ENCODE results near the gene NLGN4X. TPM values are rescaled to one million over a fixed set of nuclear protein-coding genes. Genes with fewer than 3 reads are reported as not detected.

The NLGN4X gene
- total RNA-seq, 1 experiment from 2014 or later, result not detected

- Histone ChIP-seq H3K9me3 (ENCODE audit: control insufficient read depth, insufficient read depth, low read depth, low read length) (no peaks in the 10 kb centered on the region), H3K4me1 (ENCODE audit: control insufficient read depth, insufficient read depth, low read length) (no peaks in the 10 kb centered on the region), H3K27ac (ENCODE audit: low read length) (no peak overlapping the region), H3K36me3 (ENCODE audit: control insufficient read depth, insufficient read depth, low read length) (no peaks in the 10 kb centered on the region), H3K4me3 (ENCODE audit: low read depth in 2 of 2, low read length in 2 of 2) (no peak overlapping the region; a peak in 1 of 4 replicates), H3K27me3 (ENCODE audit: control insufficient read depth, insufficient read depth, low read length) (no peaks in the 10 kb centered on the region)
- CTCF ChIA-PET, result no interaction called here
- POLR2A ChIA-PET, result no interaction called here
- BruUV-seq (replicated peaks), result no TSS peak
- in situ Hi-C loops (cut with HindIII; ENCODE audit: low pct_unique_long_range_greater_than_20kb, low sequenced_read_pairs), result no loop called here
- DNase-seq (ENCODE audit: low read depth, low spot score) (no peak), ATAC-seq (no peak)
- intact Hi-C loops (cut with micrococcal nuclease; ENCODE audit: unreplicated experiment), result no loop called here
- no peak for TF ChIP-seq POLR2AphosphoS5 (IDR thresholded peaks at IDR 0.05; ENCODE audit: low read depth, low read length)
- TF ChIP-seq CTCF (IDR thresholded peaks at IDR 0.05), result no peak
- TF ChIP-seq SIN3A (IDR thresholded peaks at IDR 0.05; ENCODE audit: borderline replicate concordance, insufficient read depth, low read depth, low read length), result no peak
- TF ChIP-seq TCF7L2 (IDR thresholded peaks at IDR 0.05; ENCODE audit: low read depth, low read length), result no peak
- TF ChIP-seq REST (IDR thresholded peaks at IDR 0.05; ENCODE audit: insufficient read depth in 1 of 2, low read depth in 2 of 2, low read length in 1 of 2), result no peak
Observed at GRCh38 chrX:6226596-6227452, 1.8 kb downstream of the NLGN4X start.

GRCh38 chrX:6225911-6226595 is 2.6 kb downstream of the NLGN4X start:
- intact Hi-C loops (cut with micrococcal nuclease; ENCODE audit: unreplicated experiment), result no loop called here
- POLR2A ChIA-PET, result no interaction called here

More at GRCh38 chrX:6225911-6226595, 2.6 kb downstream of the NLGN4X start:
- in situ Hi-C loops (cut with HindIII; ENCODE audit: low pct_unique_long_range_greater_than_20kb, low sequenced_read_pairs), result no loop called here
- H3K4me3 ChIP-seq (ENCODE audit: low read depth in 2 of 2, low read length in 2 of 2), result no peak overlapping the region; a peak in 1 of 4 replicates
- TF ChIP-seq POLR2AphosphoS5 (IDR thresholded peaks at IDR 0.05; ENCODE audit: low read depth, low read length), result no peak
- DNase-seq (ENCODE audit: low read depth, low spot score) (no peak), ATAC-seq (no peak)
- H3K9me3 ChIP-seq (ENCODE audit: control insufficient read depth, insufficient read depth, low read depth, low read length), result no peaks in the 10 kb centered on the region
- H3K27me3 ChIP-seq (ENCODE audit: control insufficient read depth, insufficient read depth, low read length), result no peaks in the 10 kb centered on the region
- H3K27ac ChIP-seq (ENCODE audit: low read length), result no peak overlapping the region
- no peaks in the 10 kb centered on the region for H3K36me3 ChIP-seq (ENCODE audit: control insufficient read depth, insufficient read depth, low read length)
- no TSS peak for BruUV-seq (replicated peaks)
- CTCF ChIA-PET, result interaction anchor here (0.7 kb wide), 1 partner anchor 40 kb away, joined by 11 read pairs; no protein-coding TSS in a partner anchor
- no peaks in the 10 kb centered on the region for H3K4me1 ChIP-seq (ENCODE audit: control insufficient read depth, insufficient read depth, low read length)
